ACC112 (cell line): ENCODE data around the gene HIVEP3.
A peak's percentile ranks its signal among the peaks of the same experiment; 100 is the strongest.

ENCODE experiments used
- H2AFZ ChIP-seq: fragments of 200-600 bp; sonication (generic); one replicate; pipeline ENCODE4 v1.6.0; 2017; ENCODE audit warnings: antibody characterized with exemption, low read length; ENCODE audit not compliant: unreplicated experiment
- H3K27ac ChIP-seq: fragments of 200-600 bp; sonication (generic); 2 replicates; pipeline ENCODE4 v1.5.1; 2014; ENCODE audit warnings: low read depth, mild to moderate bottlenecking, antibody characterized with exemption, low read length, moderate library complexity
- H3K27me3 ChIP-seq: fragments of 200-600 bp; sonication (generic); 2 replicates; pipeline ENCODE4 v1.6.1; 2014; ENCODE audit warnings: mild to moderate bottlenecking, antibody characterized with exemption, low read length, moderate library complexity, mixed read lengths; ENCODE audit not compliant: insufficient read depth
- H3K36me3 ChIP-seq: fragments of 200-600 bp; sonication (generic); 2 replicates; pipeline ENCODE4 v1.6.1; 2016; ENCODE audit warnings: mild to moderate bottlenecking, antibody characterized with exemption, low read length, moderate library complexity, mixed read lengths; ENCODE audit not compliant: insufficient read depth
- H3K4me1 ChIP-seq: fragments of 200-600 bp; sonication (generic); one replicate; pipeline ENCODE4 v1.6.1; 2016; ENCODE audit warnings: low read length, mixed read lengths; ENCODE audit not compliant: insufficient read depth, unreplicated experiment, control insufficient read depth
- H3K4me3 ChIP-seq: fragments of 200-600 bp; sonication (generic); 2 replicates; pipeline ENCODE4 v1.5.1; 2014; ENCODE audit warnings: mild to moderate bottlenecking, low read depth, low read length
- H3K79me2 ChIP-seq: fragments of 200-600 bp; sonication (generic); one replicate; pipeline ENCODE4 v1.6.0; 2016; ENCODE audit warnings: low read length; ENCODE audit not compliant: control insufficient read depth, unreplicated experiment, insufficient read depth

The HIVEP3 gene

GRCh38 chr1:41640141-41640751, 278.5 kb downstream of the HIVEP3 start:
- peaks cover 11% of the 10 kb centered on the region for H3K4me1 ChIP-seq
- no peaks in the 10 kb centered on the region for H3K27me3 ChIP-seq
- no peak overlapping the region for H2AFZ ChIP-seq
- H3K36me3 ChIP-seq = no peaks in the 10 kb centered on the region
- H3K27ac ChIP-seq = no peak overlapping the region
- H3K4me3 ChIP-seq = no peak overlapping the region
- no peaks in the 10 kb centered on the region for H3K79me2 ChIP-seq

DNA sequence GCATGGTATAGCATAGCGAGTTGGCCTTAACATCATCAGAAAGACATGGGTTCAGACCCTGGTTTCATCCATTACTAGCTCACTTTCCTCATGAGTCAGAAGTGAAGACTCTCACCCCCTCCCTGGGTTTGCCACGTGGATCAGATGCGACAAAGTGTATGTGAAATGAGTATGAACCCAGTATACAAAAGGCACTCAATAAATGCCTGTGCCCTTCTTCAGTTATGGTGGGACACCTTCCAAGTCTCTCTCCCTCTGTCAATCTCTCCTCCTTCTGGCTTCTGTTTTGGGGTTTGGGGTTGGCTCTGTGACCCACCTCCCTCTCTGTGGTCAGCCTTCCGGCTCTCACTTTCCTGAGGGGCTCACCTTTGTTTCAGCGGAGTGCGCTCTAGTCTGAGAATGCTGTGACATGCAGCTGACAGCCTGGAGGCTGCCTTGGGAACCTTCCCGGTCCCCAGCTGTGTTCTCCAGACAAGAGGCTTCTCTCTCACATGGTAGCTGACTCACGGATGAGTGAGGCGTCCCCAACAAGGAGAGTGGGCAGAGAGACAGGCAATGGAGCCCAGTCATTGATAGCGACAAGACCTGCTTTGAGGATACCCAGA, 279.3 kb downstream of the HIVEP3 start:
- H3K27ac ChIP-seq = peak overlapping the region; percentile 38; the same call in 1 of the 2 replicates
- no peaks in the 10 kb centered on the region for H3K36me3 ChIP-seq
- no peaks in the 10 kb centered on the region for H3K79me2 ChIP-seq
- peaks cover 11% of the 10 kb centered on the region for H3K4me1 ChIP-seq
- no peak overlapping the region for H2AFZ ChIP-seq
- no peaks in the 10 kb centered on the region for H3K27me3 ChIP-seq
- H3K4me3 ChIP-seq = no peak overlapping the region

- H3K36me3 ChIP-seq = no peaks in the 10 kb centered on the region
- peaks cover 19% of the 10 kb centered on the region for H3K4me1 ChIP-seq
These were observed 280.4 kb downstream of the HIVEP3 start for GRCh38 chr1:41638086-41639024.

GRCh38 chr1:41637367-41637766, 281.4 kb downstream of the HIVEP3 start:
- Histone ChIP-seq H2AFZ (no peak overlapping the region), H3K27ac (no peak overlapping the region), H3K4me3 (no peak overlapping the region), H3K4me1 (peaks cover 19% of the 10 kb centered on the region), H3K27me3 (no peaks in the 10 kb centered on the region), H3K36me3 (no peaks in the 10 kb centered on the region), H3K79me2 (no peaks in the 10 kb centered on the region)

More at GRCh38 chr1:41638086-41639024, 280.4 kb downstream of the HIVEP3 start:
- no peak overlapping the region for H3K27ac ChIP-seq
- no peak overlapping the region for H3K4me3 ChIP-seq
- H3K27me3 ChIP-seq = no peaks in the 10 kb centered on the region
- H3K79me2 ChIP-seq = no peaks in the 10 kb centered on the region
- H2AFZ ChIP-seq = no peak overlapping the region

DNA sequence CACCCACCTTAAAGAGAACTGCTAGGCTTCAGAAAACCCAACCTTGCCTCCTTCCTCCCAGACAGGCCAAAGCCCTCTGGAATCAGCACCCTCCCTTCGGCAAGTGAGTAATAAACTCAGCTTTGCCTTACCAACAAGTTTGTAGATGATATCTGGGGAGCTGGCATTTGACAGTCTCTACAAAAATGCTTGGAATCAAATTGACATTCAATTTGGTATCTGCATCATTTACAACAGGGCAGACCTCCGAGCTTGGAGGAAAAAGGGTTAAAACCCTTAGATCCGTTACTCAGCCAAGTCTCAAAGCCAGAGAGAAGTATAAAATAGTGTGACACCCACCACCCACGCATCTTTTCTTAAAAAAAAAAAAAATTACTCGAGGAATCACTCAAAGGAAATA, 285.0 kb downstream of the HIVEP3 start:
- H3K4me1 ChIP-seq = peaks cover 25% of the 10 kb centered on the region
- no peaks in the 10 kb centered on the region for H3K36me3 ChIP-seq
- no peak overlapping the region for H2AFZ ChIP-seq
- no peak overlapping the region for H3K4me3 ChIP-seq
- no peaks in the 10 kb centered on the region for H3K27me3 ChIP-seq
- H3K27ac ChIP-seq = no peak overlapping the region
- H3K79me2 ChIP-seq = no peaks in the 10 kb centered on the region

DNA sequence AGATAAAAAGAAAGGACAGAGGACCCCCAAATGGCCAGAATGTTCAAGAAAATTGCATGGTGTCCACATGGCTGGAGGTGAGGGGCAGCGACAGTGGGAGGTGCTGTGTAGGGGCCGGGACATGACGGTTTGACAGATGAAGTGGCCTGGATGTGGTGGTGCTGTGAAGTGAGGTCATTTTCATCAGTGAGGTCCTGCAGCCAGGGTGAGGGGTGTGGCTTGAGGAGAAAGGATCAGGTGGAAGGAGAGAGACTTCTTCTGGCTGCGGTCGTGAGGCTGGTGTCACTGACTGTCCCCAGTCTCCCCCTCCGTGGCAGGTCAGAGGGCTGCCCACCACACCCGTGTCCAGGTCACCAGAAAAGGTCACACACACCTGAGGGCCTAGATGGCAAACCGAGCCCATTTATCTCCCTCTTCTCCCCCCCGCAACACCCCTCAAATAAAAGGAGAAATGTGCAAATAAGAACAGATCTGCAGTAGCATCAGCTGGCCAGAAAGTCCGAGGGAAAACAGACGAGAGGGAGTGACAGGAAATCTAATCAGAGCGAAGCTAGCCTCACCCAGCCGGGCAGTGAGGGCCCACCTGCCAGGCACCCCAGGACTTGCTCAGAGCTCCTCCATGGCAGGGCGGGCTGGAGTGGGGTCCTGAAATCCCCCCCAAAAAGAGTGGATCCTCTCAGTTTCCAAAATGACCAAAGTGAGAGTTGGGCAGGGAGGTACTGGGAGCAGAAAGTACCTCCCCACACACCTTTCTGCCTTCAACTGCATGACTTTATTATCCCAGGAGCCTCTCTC, 285.7 kb downstream of the HIVEP3 start:
- Histone ChIP-seq H3K36me3 (no peaks in the 10 kb centered on the region), H2AFZ (no peak overlapping the region), H3K79me2 (no peaks in the 10 kb centered on the region), H3K4me1 (peaks cover 25% of the 10 kb centered on the region), H3K4me3 (no peak overlapping the region), H3K27me3 (no peaks in the 10 kb centered on the region), H3K27ac (no peak overlapping the region)

GRCh38 chr1:41631971-41632370, 286.8 kb downstream of the HIVEP3 start:
- Histone ChIP-seq H3K36me3 (no peaks in the 10 kb centered on the region), H3K4me3 (no peak overlapping the region), H2AFZ (no peak overlapping the region), H3K79me2 (no peaks in the 10 kb centered on the region), H3K27ac (no peak overlapping the region), H3K27me3 (no peaks in the 10 kb centered on the region), H3K4me1 (peaks cover 30% of the 10 kb centered on the region)

GRCh38 chr1:41631154-41631553, 287.6 kb downstream of the HIVEP3 start:
- Histone ChIP-seq H3K79me2 (no peaks in the 10 kb centered on the region), H2AFZ (no peak overlapping the region), H3K4me3 (no peak overlapping the region), H3K4me1 (peaks cover 38% of the 10 kb centered on the region), H3K27ac (no peak overlapping the region), H3K36me3 (no peaks in the 10 kb centered on the region), H3K27me3 (no peaks in the 10 kb centered on the region)

GRCh38 chr1:41629571-41629970, 289.2 kb downstream of the HIVEP3 start:
- H3K27ac ChIP-seq = peak overlapping the region; percentile 19; the same call in 1 of the 2 replicates
- peaks cover 43% of the 10 kb centered on the region for H3K4me1 ChIP-seq
- H3K79me2 ChIP-seq = no peaks in the 10 kb centered on the region
- H3K36me3 ChIP-seq = no peaks in the 10 kb centered on the region
- H3K4me3 ChIP-seq = no peak overlapping the region
- no peak overlapping the region for H2AFZ ChIP-seq
- H3K27me3 ChIP-seq = no peaks in the 10 kb centered on the region

- H2AFZ ChIP-seq = no peak overlapping the region
- H3K36me3 ChIP-seq = no peaks in the 10 kb centered on the region
- H3K4me1 ChIP-seq = peaks cover 42% of the 10 kb centered on the region
- no peaks in the 10 kb centered on the region for H3K79me2 ChIP-seq
- H3K27ac ChIP-seq = peak overlapping the region; percentile 19; the same call in 1 of the 2 replicates
- no peaks in the 10 kb centered on the region for H3K27me3 ChIP-seq
- H3K4me3 ChIP-seq = no peak overlapping the region
These were observed 289.6 kb downstream of the HIVEP3 start for GRCh38 chr1:41629141-41629540.
